GM23338 (cell line): ENCODE data around the gene CDH8. TPM values are rescaled to one million over a fixed set of nuclear protein-coding genes. Genes with fewer than 3 reads are reported as not detected.

Source experiments
- ATAC-seq: fragments of 200-7000 bp; cut with Tn5 transposase; 3 replicates; pipeline ENCODE4 v1.9.1; 2020
- DNase-seq: peaks from one replicate; pipeline ENCODE4 v3.0.0-alpha.2; 2015; ENCODE audit warnings: low spot score
- H2AFZ ChIP-seq: fragments of 200-600 bp; sonication (generic); 2 replicates; pipeline ENCODE4 v1.8.0; 2016; ENCODE audit warnings: antibody characterized with exemption, mild to moderate bottlenecking, moderate library complexity
- H3F3A ChIP-seq: fragments of 200-600 bp; sonication (generic); replicated peaks from 2 replicates; pipeline ENCODE4 v1.8.0; 2017; ENCODE audit warnings: antibody characterized with exemption, mixed run types, low read depth
- H3K27ac ChIP-seq: fragments of 200-600 bp; sonication (generic); 2 replicates; pipeline ENCODE4 v1.6.1; 2016; ENCODE audit warnings: low read depth
- H3K27me3 ChIP-seq: fragments of 200-600 bp; sonication (generic); 2 replicates; pipeline ENCODE4 v1.8.0; 2016; ENCODE audit warnings: mild to moderate bottlenecking, mixed run types, moderate library complexity; ENCODE audit not compliant: insufficient read depth
- H3K36me3 ChIP-seq: fragments of 200-600 bp; sonication (generic); 2 replicates; pipeline ENCODE4 v1.8.0; 2016; ENCODE audit warnings: mild to moderate bottlenecking; ENCODE audit not compliant: insufficient read depth
- H3K4me1 ChIP-seq: fragments of 200-600 bp; sonication (generic); 2 replicates; pipeline ENCODE4 v1.8.0; 2016; ENCODE audit warnings: mild to moderate bottlenecking, moderate library complexity; ENCODE audit not compliant: insufficient read depth
- H3K4me2 ChIP-seq: fragments of 200-600 bp; sonication (generic); 2 replicates; pipeline ENCODE4 v1.7.1; 2017; ENCODE audit warnings: mixed run types
- H3K4me3 ChIP-seq: fragments of 200-600 bp; sonication (generic); 2 replicates; pipeline ENCODE4 v1.6.1; 2016; ENCODE audit warnings: mixed run types
- H3K79me2 ChIP-seq: fragments of 200-600 bp; sonication (generic); replicated peaks from 2 replicates; pipeline ENCODE4 v1.8.0; 2017; ENCODE audit warnings: mild to moderate bottlenecking; ENCODE audit not compliant: insufficient read depth
- H3K9me2 ChIP-seq: fragments of 200-600 bp; sonication (generic); 2 replicates; pipeline ENCODE4 v1.8.0; 2017; ENCODE audit not compliant: insufficient read depth
- H4K20me1 ChIP-seq: fragments of 200-600 bp; sonication (generic); replicated peaks from 2 replicates; pipeline ENCODE4 v1.8.0; 2017; ENCODE audit warnings: mild to moderate bottlenecking; ENCODE audit not compliant: insufficient read depth
- H3K27ac Mint-ChIP-seq: 2 replicates; pipeline ENCODE4 v1.8.0; 2020; ENCODE audit warnings: inconsistent platforms, mild to moderate bottlenecking, moderate library complexity, mixed read lengths
- H3K27me3 Mint-ChIP-seq: 3 replicates; pipeline ENCODE4 v1.8.0; 2022; ENCODE audit warnings: low read depth, mild to moderate bottlenecking, moderate library complexity, mixed read lengths, inconsistent platforms; ENCODE audit not compliant: insufficient read depth, poor library complexity
- H3K36me3 Mint-ChIP-seq: 3 replicates; pipeline ENCODE4 v1.8.0; 2021; ENCODE audit warnings: low read depth, mild to moderate bottlenecking, inconsistent platforms, moderate library complexity, mixed read lengths
- H3K4me1 Mint-ChIP-seq: 3 replicates; pipeline ENCODE4 v1.8.0; 2020; ENCODE audit warnings: mild to moderate bottlenecking, inconsistent platforms, mixed read lengths
- H3K4me3 Mint-ChIP-seq: 3 replicates; pipeline ENCODE4 v1.8.0; 2021; ENCODE audit warnings: moderate library complexity, mild to moderate bottlenecking, inconsistent platforms, mixed read lengths
- H3K9me3 Mint-ChIP-seq: 3 replicates; pipeline ENCODE4 v1.8.0; 2020; ENCODE audit warnings: moderate library complexity, mild to moderate bottlenecking, inconsistent platforms, mixed read lengths
- CREB1 ChIP-seq: fragments of 250-450 bp; sonication (Bioruptor Pico); IDR thresholded peaks from 2 replicates; pipeline ENCODE4 v1.5.0; 2020; ENCODE audit warnings: low read depth, mild to moderate bottlenecking, moderate library complexity
- CTCF ChIP-seq, 2 experiments: fragments of 200-600 bp in 1 of 2; sonication (generic) in 1 of 2; conservative IDR thresholded peaks; 2 replicates each; pipeline versions ENCODE4 v1.5.1 to v1.6.1; 2016 to 2017; ENCODE audit warnings: antibody characterized with exemption in 2 of 2, low read depth in 2 of 2, mild to moderate bottlenecking in 2 of 2, moderate library complexity in 1 of 2
- ETS1 ChIP-seq: IDR thresholded peaks from 2 replicates; pipeline ENCODE4 v1.6.1; 2016; ENCODE audit warnings: antibody characterized with exemption
- EZH2 ChIP-seq: fragments of 200-600 bp; sonication (generic); IDR thresholded peaks from one replicate; pipeline ENCODE4 v1.8.0; 2017; ENCODE audit warnings: antibody characterized with exemption, mild to moderate bottlenecking, low read depth; ENCODE audit not compliant: unreplicated experiment
- EZH2phosphoT487 ChIP-seq: fragments of 200-600 bp; sonication (generic); IDR thresholded peaks from one replicate; pipeline ENCODE4 v1.8.1; 2018; ENCODE audit warnings: antibody characterized with exemption; ENCODE audit not compliant: unreplicated experiment
- JUNB ChIP-seq: IDR thresholded peaks from one replicate; pipeline ENCODE4 v1.6.1; 2016; ENCODE audit warnings: antibody characterized with exemption; ENCODE audit not compliant: unreplicated experiment
- NANOG ChIP-seq: IDR thresholded peaks from 2 replicates; pipeline ENCODE4 v1.6.1; 2016; ENCODE audit warnings: antibody characterized with exemption, borderline replicate concordance
- POLR2AphosphoS5 ChIP-seq: IDR thresholded peaks from 2 replicates; pipeline ENCODE4 v1.6.1; 2016; ENCODE audit warnings: antibody characterized with exemption, low read depth
- REST ChIP-seq: IDR thresholded peaks from one replicate; pipeline ENCODE4 v1.6.1; 2018; ENCODE audit warnings: antibody characterized with exemption; ENCODE audit not compliant: unreplicated experiment
- STAT1 ChIP-seq: IDR thresholded peaks from one replicate; pipeline ENCODE4 v1.6.1; 2016; ENCODE audit warnings: antibody characterized with exemption; ENCODE audit not compliant: unreplicated experiment
- ZNF114 ChIP-seq: fragments of 250-450 bp; sonication (Bioruptor Pico); IDR thresholded peaks from 2 replicates; pipeline ENCODE4 v1.5.0; 2020; ENCODE audit warnings: mild to moderate bottlenecking, moderate library complexity
- ZNF331 ChIP-seq: fragments of 250-450 bp; sonication (Bioruptor Pico); IDR thresholded peaks from 2 replicates; pipeline ENCODE4 v1.5.0; 2020; ENCODE audit warnings: low read depth, mild to moderate bottlenecking, moderate library complexity
- ZNF462 ChIP-seq: fragments of 250-450 bp; sonication (Bioruptor Pico); IDR thresholded peaks from 2 replicates; pipeline ENCODE4 v1.5.0; 2020; ENCODE audit warnings: mild to moderate bottlenecking, moderate library complexity
- polyA plus RNA-seq: library from polyadenylated mRNA; unstranded; fragments of >200 nt; fragmentation: Nextera tagmentation; extraction: Ambion mirVana; gene quantifications from 2 replicates; pipeline ENCODE4 v1.2.1, GENCODE V29; 2016
- total RNA-seq: library from RNA; depleted of rRNA; stranded (reverse); fragments of >200 nt; shearing (Covaris generic); gene quantifications from 2 replicates; pipeline ENCODE4 v1.2.3, GENCODE V29; 2014

The CDH8 gene
- total and polyA plus RNA-seq, 2 experiments from 2014 or later: 10.2 to 11.7 TPM

- peaks cover 14% of the 10 kb centered on the region; the same call in 1 of the 2 replicates for H3K4me1 ChIP-seq
- H3F3A ChIP-seq: no peaks in the 10 kb centered on the region
- H3K79me2 ChIP-seq: no peaks in the 10 kb centered on the region
- H3K27ac ChIP-seq: no peak overlapping the region
- Mint-ChIP-seq H3K4me1 (peaks cover 19% of the 10 kb centered on the region), H3K36me3 (no peaks in the 10 kb centered on the region), H3K9me3 (no peaks in the 10 kb centered on the region), H3K27ac (no peak overlapping the region), H3K4me3 (no peak overlapping the region), H3K27me3 (no peaks in the 10 kb centered on the region)
- H4K20me1 ChIP-seq: no peaks in the 10 kb centered on the region
- TF ChIP-seq JUNB (no peak), EZH2phosphoT487 (no peak), ETS1 (no peak), NANOG (no peak), CTCF (conservative IDR thresholded peaks at IDR 0.05; ENCODE audit: low read depth in 2 of 2) (no peak), STAT1 (no peak), ZNF114 (CRISPR knock-in tag) (no peak), CREB1 (CRISPR knock-in tag) (no peak), REST (no peak), POLR2AphosphoS5 (no peak), ZNF331 (no peak), EZH2 (no peak), ZNF462 (CRISPR knock-in tag) (no peak)
- no peak overlapping the region for H2AFZ ChIP-seq
- H3K36me3 ChIP-seq: no peaks in the 10 kb centered on the region
- no peak overlapping the region for H3K4me2 ChIP-seq
- no peak for DNase-seq
- no peak for ATAC-seq
- no peaks in the 10 kb centered on the region for H3K27me3 ChIP-seq
- no peak overlapping the region for H3K4me3 ChIP-seq
- H3K9me2 ChIP-seq: no peaks in the 10 kb centered on the region
These were observed 37.8 kb downstream of the CDH8 start for GRCh38 chr16:61998460-61998859.
